ENCODE data around the gene HNRNPA0. TPM values are rescaled to one million over a fixed set of nuclear protein-coding genes. Genes with fewer than 3 reads are reported as not detected.

Gene HNRNPA0
- total and polyA plus RNA-seq, 9 of the 15 experiments (the other 6 are each of a cell fraction or from before 2014, with no cell fraction given): 5.0 to 33.3 (median 10.7) TPM

GRCh38 chr5:137753691-137754187, 424 bp downstream of the HNRNPA0 start (continued):
- 0 out of 2 replicates have a peak, but pooled peaks have one; percentile 2 for TF ChIP-seq CBFA2T3 (IDR thresholded peaks at IDR 0.05)
- TF ChIP-seq, protein P1, sequence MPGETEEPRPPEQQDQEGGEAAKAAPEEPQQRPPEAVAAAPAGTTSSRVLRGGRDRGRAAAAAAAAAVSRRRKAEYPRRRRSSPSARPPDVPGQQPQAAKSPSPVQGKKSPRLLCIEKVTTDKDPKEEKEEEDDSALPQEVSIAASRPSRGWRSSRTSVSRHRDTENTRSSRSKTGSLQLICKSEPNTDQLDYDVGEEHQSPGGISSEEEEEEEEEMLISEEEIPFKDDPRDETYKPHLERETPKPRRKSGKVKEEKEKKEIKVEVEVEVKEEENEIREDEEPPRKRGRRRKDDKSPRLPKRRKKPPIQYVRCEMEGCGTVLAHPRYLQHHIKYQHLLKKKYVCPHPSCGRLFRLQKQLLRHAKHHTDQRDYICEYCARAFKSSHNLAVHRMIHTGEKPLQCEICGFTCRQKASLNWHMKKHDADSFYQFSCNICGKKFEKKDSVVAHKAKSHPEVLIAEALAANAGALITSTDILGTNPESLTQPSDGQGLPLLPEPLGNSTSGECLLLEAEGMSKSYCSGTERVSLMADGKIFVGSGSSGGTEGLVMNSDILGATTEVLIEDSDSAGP (CRISPR knock-in tag; IDR thresholded peaks at IDR 0.05): no peak
- 0 out of 2 replicates have a peak, but pooled peaks have one; percentile 9 for TF ChIP-seq CC2D1A (IDR thresholded peaks at IDR 0.05)
- no peak for TF ChIP-seq HIVEP1 (CRISPR knock-in tag; IDR thresholded peaks at IDR 0.05)
- no peak for TF ChIP-seq HMG20B (CRISPR knock-in tag; IDR thresholded peaks at IDR 0.05)
- no peak for TF ChIP-seq ZBED1 (IDR thresholded peaks at IDR 0.05)
- TF ChIP-seq NR0B1 (IDR thresholded peaks at IDR 0.05; ENCODE audit: partially characterized antibody): no peak
- no peak for TF ChIP-seq MEF2A (IDR thresholded peaks at IDR 0.05; ENCODE audit: control insufficient read depth, low read depth, low read length)
- TF ChIP-seq ARID1B (IDR thresholded peaks at IDR 0.05): no peak
- no peak for TF ChIP-seq KLF1 (tag; IDR thresholded peaks at IDR 0.05)
- TF ChIP-seq HMGN3 (IDR thresholded peaks at IDR 0.05; ENCODE audit: borderline replicate concordance, extremely low read depth, insufficient read length, low read depth, low read length): no peak
- TF ChIP-seq RB1 (IDR thresholded peaks at IDR 0.05; ENCODE audit: low read depth): no peak
- no peak for TF ChIP-seq JUN (IDR thresholded peaks at IDR 0.05; ENCODE audit: borderline replicate concordance, low read depth, low read length)
- no peak for TF ChIP-seq JUN (CRISPR knock-in tag; IDR thresholded peaks at IDR 0.05; ENCODE audit: borderline replicate concordance)
- TF ChIP-seq, protein P2, sequence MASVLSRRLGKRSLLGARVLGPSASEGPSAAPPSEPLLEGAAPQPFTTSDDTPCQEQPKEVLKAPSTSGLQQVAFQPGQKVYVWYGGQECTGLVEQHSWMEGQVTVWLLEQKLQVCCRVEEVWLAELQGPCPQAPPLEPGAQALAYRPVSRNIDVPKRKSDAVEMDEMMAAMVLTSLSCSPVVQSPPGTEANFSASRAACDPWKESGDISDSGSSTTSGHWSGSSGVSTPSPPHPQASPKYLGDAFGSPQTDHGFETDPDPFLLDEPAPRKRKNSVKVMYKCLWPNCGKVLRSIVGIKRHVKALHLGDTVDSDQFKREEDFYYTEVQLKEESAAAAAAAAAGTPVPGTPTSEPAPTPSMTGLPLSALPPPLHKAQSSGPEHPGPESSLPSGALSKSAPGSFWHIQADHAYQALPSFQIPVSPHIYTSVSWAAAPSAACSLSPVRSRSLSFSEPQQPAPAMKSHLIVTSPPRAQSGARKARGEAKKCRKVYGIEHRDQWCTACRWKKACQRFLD (CRISPR knock-in tag; IDR thresholded peaks at IDR 0.05): no peak
- peak; percentile 55 for TF ChIP-seq SAP30 (IDR thresholded peaks at IDR 0.05; ENCODE audit: borderline replicate concordance, insufficient read depth, low read depth, low read length, poor library complexity, severe bottlenecking)
- TF ChIP-seq YY1 (IDR thresholded peaks at IDR 0.05; ENCODE audit: borderline replicate concordance in 1 of 3, control insufficient read depth in 1 of 3, extremely low read depth in 1 of 3, insufficient read depth in 3 of 3, insufficient read length in 1 of 3, insufficient replicate concordance in 2 of 3, low read depth in 1 of 3, low read length in 2 of 3): peak in 2 of 3 experiments; percentile 22 to 63
- no peak for TF ChIP-seq TRIM24 (IDR thresholded peaks at IDR 0.05)
- TF ChIP-seq ZNF263 (CRISPR knock-in tag; IDR thresholded peaks at IDR 0.05; ENCODE audit: borderline replicate concordance): no peak
- TF ChIP-seq GABPA (tag; conservative IDR thresholded peaks at IDR 0.05; ENCODE audit: low read depth): no peak
- TF ChIP-seq ZNF778 (CRISPR knock-in tag; IDR thresholded peaks at IDR 0.05): no peak
- no peak for TF ChIP-seq GABPB1 (CRISPR knock-in tag; IDR thresholded peaks at IDR 0.05)
- no peak for TF ChIP-seq NRF1 (conservative IDR thresholded peaks at IDR 0.05 in 1 of 2, IDR thresholded peaks at IDR 0.05 in 1 of 2)
- peak; percentile 83 to 96; a peak in 3 of 4 replicates for TF ChIP-seq MLLT1 (IDR thresholded peaks at IDR 0.05)

Data from K562 (cell line).